IPS-NIHi11 (cell line): ENCODE results near the gene GABARAPL2.
"Not testable (repeated sequence)": the region's sequence is repeated elsewhere in the genome, so short reads cannot be mapped to it uniquely, and the experiment has no call there.

Experiments
- DNase-seq: peaks from one replicate; pipeline ENCODE4 v3.0.0; 2012; ENCODE audit warnings: mixed read lengths, low spot score

The GABARAPL2 gene

GRCh38 chr16:75591927-75592326 is 25.7 kb downstream of the GABARAPL2 start:
- DNase-seq, result not testable (repeated sequence)

- DNase-seq, result no peak
Measured at GRCh38 chr16:75593308-75593707, 27.1 kb downstream of the GABARAPL2 start.

- peak; percentile 60 for DNase-seq
Measured at GRCh38 chr16:75593825-75594820, 27.9 kb downstream of the GABARAPL2 start.

- no peak for DNase-seq
Measured at GRCh38 chr16:75599452-75600277, 33.5 kb downstream of the GABARAPL2 start.

GRCh38 chr16:75603241-75603640 is 37.1 kb downstream of the GABARAPL2 start:
- DNase-seq, result no peak

- DNase-seq, result no peak
Measured at GRCh38 chr16:75606507-75606906, 40.3 kb downstream of the GABARAPL2 start.

GRCh38 chr16:75614066-75614897 is 48.1 kb downstream of the GABARAPL2 start:
- DNase-seq, result no peak

- no peak for DNase-seq
Measured at GRCh38 chr16:75615619-75616018, 49.4 kb downstream of the GABARAPL2 start.

- DNase-seq, result no peak
Measured at GRCh38 chr16:75616521-75617010, 50.4 kb downstream of the GABARAPL2 start.

- DNase-seq, result no peak
Measured at GRCh38 chr16:75617121-75617520, 50.9 kb downstream of the GABARAPL2 start.

- no peak for DNase-seq
Measured at GRCh38 chr16:75618780-75619179, 52.6 kb downstream of the GABARAPL2 start.

- DNase-seq, result no peak
Measured at GRCh38 chr16:75620326-75621169, 54.4 kb downstream of the GABARAPL2 start.

- no peak for DNase-seq
Measured at GRCh38 chr16:75621170-75621477, 54.9 kb downstream of the GABARAPL2 start.

- peak; percentile 94 for DNase-seq
Measured at GRCh38 chr16:75622761-75623605, 56.8 kb downstream of the GABARAPL2 start, which contains the start of gene ADAT1. TSS of gene ADAT1 (minus strand) at chr16:75623281. CDS start at chr16:75620799, 2,482 bp downstream.

GRCh38 chr16:75624921-75625334 is 58.7 kb downstream of the GABARAPL2 start:
- no peak for DNase-seq

- no peak for DNase-seq
Measured at GRCh38 chr16:75626806-75627205, 60.6 kb downstream of the GABARAPL2 start.
